GM19193 (cell line): ENCODE measurements around the gene ENTPD7.

Experiments used
- POLR2A ChIP-seq: IDR thresholded peaks from 4 replicates; pipeline ENCODE4 v1.6.1; 2011; ENCODE audit not compliant: insufficient read depth, insufficient read length; ENCODE audit errors: extremely low read depth

Gene ENTPD7

GRCh38 chr10:99629625-99629978 lies 29.7 kb upstream of the ENTPD7 start:
- TF ChIP-seq POLR2A = no peak

DNA sequence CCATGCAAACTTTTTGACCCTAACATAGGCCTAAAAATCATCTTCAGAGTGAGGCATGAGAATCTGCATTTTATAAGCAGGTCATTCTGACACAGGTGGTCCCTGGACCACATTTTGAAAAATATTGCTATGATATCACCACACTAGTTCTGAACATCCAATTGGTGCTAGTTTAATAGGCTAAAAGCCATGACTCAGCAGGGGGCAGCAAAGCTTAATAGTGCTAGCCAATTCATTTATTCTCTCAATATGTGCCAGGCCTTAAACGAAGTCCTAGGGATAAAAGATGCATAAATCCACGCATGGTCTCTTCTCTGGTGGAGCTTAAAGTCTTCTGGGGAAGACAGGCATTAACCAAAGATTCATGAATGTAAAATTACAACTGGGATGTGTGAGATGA lies 28.9 kb upstream of the ENTPD7 start:
- no peak for TF ChIP-seq POLR2A

GRCh38 chr10:99630991-99631390 lies 28.3 kb upstream of the ENTPD7 start:
- TF ChIP-seq POLR2A = no peak

GRCh38 chr10:99631496-99631895 lies 27.8 kb upstream of the ENTPD7 start:
- TF ChIP-seq POLR2A = no peak

DNA sequence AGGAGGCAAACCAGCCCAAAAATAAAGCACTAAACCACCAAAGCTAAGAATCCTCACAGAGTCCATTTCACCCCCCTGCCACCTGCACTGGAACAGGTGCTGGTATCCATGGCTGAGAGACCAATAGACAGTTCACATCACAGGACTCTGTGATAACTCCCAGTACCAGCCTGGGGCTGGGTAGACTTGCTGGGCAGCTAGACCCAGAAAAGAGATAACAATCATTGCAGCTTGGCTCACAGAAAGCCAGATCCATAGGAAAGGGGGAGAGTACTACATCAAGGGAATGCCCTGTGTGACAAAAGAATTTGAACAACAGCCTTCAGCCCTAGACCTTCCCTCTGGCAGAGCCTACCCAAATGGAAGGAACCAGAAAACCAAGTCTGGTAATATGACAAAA lies 25.5 kb upstream of the ENTPD7 start:
- no peak for TF ChIP-seq POLR2A

DNA sequence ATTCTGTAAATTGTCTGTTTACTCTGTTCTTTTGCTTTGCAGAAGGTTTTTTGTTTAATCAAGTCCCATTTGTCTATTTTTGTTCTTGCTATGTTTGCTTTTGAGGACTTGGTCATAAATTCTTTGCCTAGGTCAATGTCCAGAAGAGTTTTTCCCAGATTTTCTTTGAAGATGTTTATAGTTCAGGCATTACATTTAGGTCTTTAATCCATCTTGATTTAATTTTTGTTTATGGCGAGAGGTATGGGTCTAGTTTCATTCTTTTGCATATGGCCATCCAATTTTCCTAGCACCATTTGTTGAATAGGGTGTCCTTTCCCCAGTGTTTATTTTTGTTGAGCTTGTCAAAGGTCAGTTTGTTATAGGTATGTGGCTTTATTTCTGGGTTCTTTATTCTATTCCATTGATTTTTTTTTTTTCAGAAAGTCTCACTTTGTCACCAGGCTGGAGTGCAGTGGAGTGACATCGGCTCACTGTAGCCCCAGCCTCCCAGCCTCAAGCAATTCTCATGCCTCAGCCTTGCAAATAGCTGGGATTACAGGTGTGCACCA lies 11.6 kb upstream of the ENTPD7 start:
- no peak for TF ChIP-seq POLR2A

GRCh38 chr10:99648717-99649116 lies 10.6 kb upstream of the ENTPD7 start:
- TF ChIP-seq POLR2A = no peak

DNA sequence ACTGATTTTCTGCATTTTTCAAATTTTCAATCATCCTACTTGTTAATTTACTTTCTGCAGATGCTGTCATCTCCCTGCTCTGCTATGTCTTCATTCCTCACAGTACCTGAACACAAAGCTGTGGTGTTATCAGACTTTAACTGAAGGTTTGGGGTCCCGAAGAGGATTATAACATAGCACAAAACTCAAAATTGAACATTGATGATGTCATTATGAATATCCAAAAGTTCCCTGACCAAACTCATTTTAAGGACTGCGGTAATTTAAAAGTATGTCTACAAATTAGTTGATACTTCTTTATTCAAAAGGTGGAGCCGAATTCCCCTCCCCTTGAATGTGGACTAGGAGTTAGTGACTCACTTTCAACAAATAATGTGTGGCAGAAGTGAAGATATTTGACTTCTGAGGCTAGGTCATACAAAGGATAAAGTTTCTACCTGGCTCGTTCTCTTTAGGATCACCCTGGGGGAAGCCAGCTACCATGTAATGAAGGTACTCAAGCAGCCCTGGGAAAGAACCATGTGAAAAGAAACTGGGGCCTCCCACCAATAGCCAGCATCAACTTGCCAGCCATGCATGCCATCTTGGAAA lies 6.4 kb upstream of the ENTPD7 start:
- no peak for TF ChIP-seq POLR2A

GRCh38 chr10:99654390-99655175 lies 4.7 kb upstream of the ENTPD7 start:
- TF ChIP-seq POLR2A = no peak

- no peak for TF ChIP-seq POLR2A
These were observed 2.9 kb upstream of the ENTPD7 start for GRCh38 chr10:99656199-99657064.

- no peak for TF ChIP-seq POLR2A
These were observed 683 bp upstream of the ENTPD7 start for GRCh38 chr10:99658622-99659030.

- TF ChIP-seq POLR2A = no peak
These were observed 608 bp downstream of the ENTPD7 start for GRCh38 chr10:99659868-99660366.

GRCh38 chr10:99660662-99661376 lies 1.5 kb downstream of the ENTPD7 start:
- no peak for TF ChIP-seq POLR2A

DNA sequence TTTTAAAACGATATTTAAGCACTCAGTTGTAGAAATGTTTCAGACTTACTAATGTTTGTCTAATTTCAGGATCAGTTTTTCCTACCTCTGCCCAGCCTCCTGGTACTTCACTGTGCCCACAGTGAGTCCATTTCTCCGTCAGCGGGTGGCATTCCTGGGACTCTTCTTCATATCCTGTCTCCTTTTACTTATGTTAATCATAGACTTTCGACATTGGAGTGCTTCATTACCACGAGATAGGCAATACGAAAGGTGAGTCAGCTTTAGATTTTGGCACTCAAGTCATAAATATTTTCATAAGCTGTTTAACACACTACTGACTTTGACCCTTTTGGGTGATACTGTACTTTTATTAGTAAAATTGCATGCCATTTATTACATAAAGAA lies 2.1 kb downstream of the ENTPD7 start:
- TF ChIP-seq POLR2A = no peak
